ENCODE data around the gene CCDC88B.
A peak's percentile ranks its signal among the peaks of the same experiment; 100 is the strongest.

Gene CCDC88B

DNA sequence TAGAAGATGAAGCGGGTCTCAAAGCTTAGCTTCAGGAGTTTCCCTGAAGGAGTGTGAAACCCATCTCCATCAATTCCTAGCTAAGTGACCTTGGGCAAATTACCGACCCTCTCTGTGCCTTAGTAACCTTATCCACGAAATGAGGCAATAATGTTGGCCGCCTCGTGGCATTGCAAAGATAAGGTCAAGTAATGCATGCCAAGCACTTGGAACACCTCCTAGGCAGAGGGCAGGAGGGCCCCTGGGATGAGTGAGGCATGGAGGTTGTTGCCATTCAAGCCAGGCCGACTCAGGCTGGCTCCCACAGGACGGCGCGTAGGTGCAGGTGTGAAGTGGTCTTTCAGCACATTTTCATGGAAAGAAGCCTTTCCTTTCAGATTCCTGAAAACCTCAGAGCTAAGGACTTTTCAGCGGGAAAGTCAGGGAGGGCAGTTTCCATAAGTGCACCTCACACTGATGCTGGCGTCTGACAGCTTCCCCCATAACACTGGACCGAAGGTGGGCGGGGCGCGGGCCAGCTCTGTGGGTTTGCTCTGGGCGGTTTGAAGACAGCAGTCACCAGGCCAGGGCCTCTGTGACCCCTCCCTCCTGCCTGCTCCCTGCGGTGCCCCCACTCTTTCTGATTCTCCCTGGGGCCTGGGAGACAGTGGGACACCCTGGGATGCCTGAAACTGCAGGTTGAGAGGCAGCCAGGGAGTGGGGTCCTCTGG is 44.2 kb downstream of the CCDC88B start:
- no peak for DNase-seq

DNA sequence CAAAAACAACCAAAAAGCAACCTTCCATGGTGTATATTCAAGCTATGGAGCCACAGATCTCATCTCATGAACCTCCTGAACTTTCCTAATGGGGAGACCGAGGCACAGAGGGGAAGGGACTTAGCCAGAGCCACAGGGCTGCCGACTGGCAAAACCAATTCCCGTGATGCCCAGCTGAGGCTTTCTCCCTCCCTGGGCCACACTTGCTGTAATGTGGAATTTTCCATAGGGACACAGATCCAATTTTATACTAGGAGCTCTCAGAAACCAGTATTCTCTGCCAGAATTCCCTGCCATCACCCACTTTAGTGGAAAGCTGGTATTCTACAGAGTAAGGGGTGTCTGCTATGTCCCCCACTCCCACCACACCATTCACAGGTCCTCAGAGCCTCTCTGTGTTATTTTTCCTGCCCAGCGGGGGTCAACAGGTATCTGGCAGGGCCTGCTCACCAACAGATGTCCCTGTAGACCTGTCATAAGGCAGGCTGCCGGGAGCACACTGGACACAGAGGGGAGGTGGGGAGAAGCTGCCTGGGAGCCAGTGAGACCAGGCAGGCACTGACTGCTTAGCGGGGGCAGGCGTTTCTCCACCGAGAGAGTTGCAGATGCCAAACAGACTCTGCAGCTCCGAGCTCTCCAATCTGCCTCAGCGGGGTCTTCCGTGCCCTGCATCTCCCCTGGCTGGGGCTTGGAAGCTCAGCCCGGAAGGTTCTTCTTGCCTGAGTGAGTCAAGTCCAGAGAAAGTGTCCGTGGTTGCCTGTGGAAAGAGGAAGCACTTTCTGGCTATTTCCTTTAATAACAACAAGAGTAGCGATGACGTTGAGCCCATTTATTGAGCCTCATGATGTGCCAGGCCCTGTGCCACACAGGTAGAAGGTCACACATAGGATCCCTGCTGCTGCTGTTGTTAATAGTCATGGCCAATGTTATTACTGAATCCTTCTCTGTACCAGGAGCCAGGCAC is 45.3 kb downstream of the CCDC88B start:
- DNase-seq, result no peak

GRCh38 chr11:64385945-64386704 is 46.1 kb downstream of the CCDC88B start:
- DNase-seq, result no peak

DNA sequence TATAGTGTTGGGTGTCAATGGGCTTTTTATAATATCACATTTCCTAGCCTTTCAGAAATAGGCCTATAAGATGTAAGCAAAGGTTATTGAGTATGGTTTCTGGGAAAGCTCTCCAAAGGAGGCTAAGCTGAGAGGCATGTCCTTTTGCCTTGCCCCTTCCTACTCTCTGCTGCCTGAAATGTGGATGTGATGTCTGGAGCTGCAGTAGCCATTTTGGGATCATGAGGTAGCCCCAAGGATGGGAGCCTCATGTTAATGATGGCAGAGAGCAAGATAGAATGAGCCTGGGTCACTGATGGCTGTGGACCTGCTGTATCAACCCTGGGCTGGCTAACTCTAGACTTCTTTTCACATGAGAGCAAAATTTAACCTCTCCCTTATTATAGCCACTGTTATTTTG is 47.9 kb downstream of the CCDC88B start:
- no peak for DNase-seq

GRCh38 chr11:64388894-64389293 is 48.9 kb downstream of the CCDC88B start:
- DNase-seq, result no peak

DNA sequence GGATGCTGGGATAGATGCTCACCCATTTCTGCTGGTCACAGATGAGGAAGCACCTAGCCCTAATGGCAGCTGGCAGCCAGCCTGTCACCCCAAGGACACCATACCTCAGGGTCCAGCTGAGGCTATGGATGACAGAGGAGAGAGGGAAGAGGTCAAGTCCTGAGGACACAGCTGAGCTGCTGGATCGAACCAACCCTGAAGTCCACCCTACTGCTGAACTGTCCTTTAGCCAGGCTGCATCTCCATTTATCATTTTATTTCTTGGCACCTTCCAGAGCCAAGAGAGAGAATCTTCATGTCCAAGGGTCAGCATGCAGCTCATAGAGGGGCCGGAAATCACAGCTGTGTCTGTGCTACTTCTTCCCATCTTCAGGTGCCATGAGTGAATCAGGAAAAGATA is 49.8 kb downstream of the CCDC88B start:
- no peak for DNase-seq

GRCh38 chr11:64390558-64390957 is 50.6 kb downstream of the CCDC88B start:
- DNase-seq, result no peak

DNA sequence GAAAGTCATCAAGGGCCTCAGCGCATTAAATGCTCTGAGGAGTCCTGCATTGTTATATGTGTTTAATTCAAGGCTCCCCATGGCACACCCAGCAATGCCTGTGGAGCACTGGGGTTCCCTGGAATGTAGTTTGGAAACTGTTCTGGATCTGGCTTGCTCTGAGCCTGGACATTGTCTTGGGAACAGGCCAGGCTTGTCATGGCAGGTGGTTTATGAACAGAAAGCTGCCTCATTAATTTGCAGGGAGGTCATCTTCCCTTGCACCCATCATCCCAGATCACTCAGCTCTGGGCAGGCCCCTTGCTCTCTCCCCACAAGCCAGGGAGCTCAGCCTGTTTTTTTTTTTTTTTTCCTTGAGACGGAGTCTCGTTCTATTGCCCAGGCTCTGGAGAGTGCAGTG is 51.8 kb downstream of the CCDC88B start:
- no peak for DNase-seq

GRCh38 chr11:64395545-64396078 is 55.6 kb downstream of the CCDC88B start:
- DNase-seq, result no peak

DNA sequence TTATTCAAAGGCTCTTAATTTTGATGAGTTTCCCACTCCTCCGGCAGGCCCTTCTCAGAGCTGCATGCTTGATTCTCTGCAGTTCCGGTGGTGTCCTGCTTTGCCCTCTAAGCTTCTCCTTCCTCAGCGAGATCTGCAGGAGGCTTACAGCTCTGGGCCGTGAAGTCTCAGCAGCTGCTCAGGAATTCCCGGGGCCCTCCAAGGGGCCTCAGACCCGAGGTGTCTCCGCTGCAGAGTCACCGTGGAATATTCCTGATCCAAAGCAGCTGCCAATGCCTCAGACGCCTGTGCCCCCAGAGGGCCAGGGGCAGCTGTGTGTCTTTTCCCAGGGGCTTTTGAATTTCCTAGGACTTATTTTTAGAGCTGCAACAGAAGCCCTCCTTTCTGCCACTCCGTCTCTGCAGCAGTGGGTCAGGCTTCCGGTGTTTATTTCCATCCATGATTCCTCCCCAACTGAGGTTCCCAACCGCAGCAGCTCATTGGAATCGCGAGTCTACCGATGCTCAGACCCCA is 56.1 kb downstream of the CCDC88B start:
- DNase-seq, result peak; percentile 77

- no peak for DNase-seq
These were observed 60.1 kb downstream of the CCDC88B start for GRCh38 chr11:64400102-64400501.

DNA sequence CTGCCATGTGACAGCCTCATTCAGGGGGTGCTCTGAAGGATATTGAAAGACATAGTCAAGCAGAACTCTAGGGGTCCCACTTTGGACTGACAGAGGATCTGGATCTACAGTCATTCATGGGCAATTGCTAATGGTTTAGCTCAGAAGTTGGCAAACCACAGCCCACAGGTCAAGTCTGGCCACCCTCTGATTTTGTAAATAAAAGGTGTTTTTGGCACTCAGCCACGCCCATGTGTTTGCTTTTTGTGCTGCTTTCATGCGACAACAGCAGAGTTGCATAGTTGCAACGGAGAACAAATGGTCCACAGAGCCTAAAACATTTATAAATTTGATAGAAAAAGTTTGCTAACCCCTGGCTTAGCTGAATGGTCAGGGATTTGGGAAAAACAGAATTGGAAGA is 60.7 kb downstream of the CCDC88B start:
- DNase-seq, result no peak

- DNase-seq, result no peak
These were observed 61.8 kb downstream of the CCDC88B start for GRCh38 chr11:64401775-64402174.

- no peak for DNase-seq
These were observed 63.1 kb downstream of the CCDC88B start for GRCh38 chr11:64403106-64403505.

GRCh38 chr11:64406221-64406946 is 66.4 kb downstream of the CCDC88B start:
- DNase-seq, result peak; percentile 21

Measured in retina (tissue), 1 donor.